Panc1 (cell line): ENCODE measurements around the gene INPP4B. TPM values are rescaled to one million over a fixed set of nuclear protein-coding genes. Genes with fewer than 3 reads are reported as not detected.

Source experiments
- ATAC-seq: fragments of 200-7000 bp; cut with Tn5 transposase; 2 replicates; pipeline ENCODE4 v1.9.1; 2020; ENCODE audit warnings: mild to moderate bottlenecking, moderate library complexity
- BruUV-seq: library from RNA; stranded (reverse); fragments of 400-500 nt; replicated peaks from 2 replicates; lab custom pipeline; 2021; lab: Mats Ljungman, UMichigan
- CTCF ChIA-PET: fragments of 300-600 bp; sonication (Branson Sonifier 250); formaldehyde crosslinking; loops from one replicate; lab custom pipeline; 2022; ENCODE audit warnings: antibody characterized with exemption; lab: Charles Lee
- POLR2A ChIA-PET: fragments of 300-600 bp; sonication (Branson Sonifier 250); formaldehyde crosslinking; loops from one replicate; lab custom pipeline; 2022; ENCODE audit warnings: antibody characterized with exemption; lab: Charles Lee
- DNase-seq: peaks from one replicate; pipeline ENCODE4 v3.0.0-alpha.2; 2010; ENCODE audit warnings: low read depth, low spot score
- H3K27ac ChIP-seq: 2 replicates; pipeline ENCODE4 v1.5.1; 2011; ENCODE audit warnings: mild to moderate bottlenecking, low read length, inconsistent platforms
- H3K27me3 ChIP-seq: fragments of 200-500 bp; sonication (Bioruptor generic); 2 replicates; pipeline ENCODE4 v1.6.0; 2014; ENCODE audit warnings: low read length, inconsistent platforms; ENCODE audit not compliant: control insufficient read depth, insufficient read depth
- H3K36me3 ChIP-seq: fragments of 200-500 bp; sonication (Bioruptor generic); 2 replicates; pipeline ENCODE4 v1.5.1; 2014; ENCODE audit warnings: inconsistent platforms, mild to moderate bottlenecking, low read length, moderate library complexity; ENCODE audit not compliant: control insufficient read depth, insufficient read depth
- H3K4me1 ChIP-seq: 2 replicates; pipeline ENCODE4 v1.5.1; 2011; ENCODE audit warnings: inconsistent platforms, mild to moderate bottlenecking, low read length, moderate library complexity; ENCODE audit not compliant: control insufficient read depth, insufficient read depth
- H3K4me3 ChIP-seq, 2 experiments: 2 replicates each; pipeline ENCODE4 v1.5.1; 2011 to 2012; ENCODE audit warnings: low read depth in 2 of 2, low read length in 2 of 2, mild to moderate bottlenecking in 2 of 2, inconsistent platforms in 1 of 2, moderate library complexity in 1 of 2
- H3K9me3 ChIP-seq: fragments of 200-500 bp; sonication (Bioruptor generic); 2 replicates; pipeline ENCODE4 v1.5.1; 2014; ENCODE audit warnings: low read depth, mild to moderate bottlenecking, inconsistent platforms, low read length, moderate library complexity; ENCODE audit not compliant: control insufficient read depth, insufficient read depth
- CTCF ChIP-seq: fragments of 450-650 bp; IDR thresholded peaks from 2 replicates; pipeline ENCODE4 v1.5.1; 2017; ENCODE audit warnings: mild to moderate bottlenecking
- POLR2AphosphoS5 ChIP-seq: IDR thresholded peaks from 2 replicates; pipeline ENCODE4 v1.6.1; 2012; ENCODE audit warnings: mild to moderate bottlenecking, low read depth, low read length, moderate library complexity
- REST ChIP-seq, 2 experiments: IDR thresholded peaks; 2 replicates each; pipeline ENCODE4 v1.6.1; 2011 to 2012; ENCODE audit warnings: low read depth in 2 of 2, control low read depth in 1 of 2, low read length in 1 of 2, mild to moderate bottlenecking in 1 of 2, moderate library complexity in 1 of 2; ENCODE audit not compliant: insufficient read depth in 1 of 2
- SIN3A ChIP-seq: IDR thresholded peaks from 2 replicates; pipeline ENCODE4 v1.6.1; 2012; ENCODE audit warnings: low read depth, mild to moderate bottlenecking, low read length, moderate library complexity, borderline replicate concordance; ENCODE audit not compliant: insufficient read depth
- TCF7L2 ChIP-seq: IDR thresholded peaks from 2 replicates; pipeline ENCODE4 v1.6.1; 2011; ENCODE audit warnings: mild to moderate bottlenecking, low read depth, low read length, inconsistent platforms
- in situ Hi-C: cut with HindIII; loops from 2 replicates; pipeline ENCODE4 v1.10.0; 2016; ENCODE audit warnings: low sequenced_read_pairs, low pct_unique_long_range_greater_than_20kb
- intact Hi-C: fragments of 100-400 bp; cut with micrococcal nuclease; formaldehyde crosslinking; loops from one replicate; pipeline ENCODE4 v1.10.0; 2022; ENCODE audit not compliant: unreplicated experiment
- total RNA-seq: library from RNA; stranded (reverse); gene quantifications from one replicate; pipeline ENCODE4 v1.2.1, GENCODE V29; 2021; ENCODE audit not compliant: unreplicated experiment

The INPP4B gene
- total RNA-seq, 1 experiment from 2014 or later, result 4.5 TPM

GRCh38 chr4:142844782-142845181, 1.3 kb downstream of the INPP4B start:
- in situ Hi-C loops (no loop called here), intact Hi-C loops (loop anchor here (10.0 kb wide), 1 partner anchor 360 kb away; no protein-coding TSS in a partner anchor)
- Histone ChIP-seq H3K9me3 (no peaks in the 10 kb centered on the region), H3K36me3 (no peaks in the 10 kb centered on the region; the same call in 1 of the 2 replicates), H3K4me3 (peak overlapping the region in 1 of 2 experiments; percentile 52; a peak in 2 of 4 replicates), H3K27me3 (no peaks in the 10 kb centered on the region), H3K27ac (no peak overlapping the region), H3K4me1 (no peaks in the 10 kb centered on the region)
- ChIA-PET POLR2A (no interaction called here), CTCF (no interaction called here)
- no peak for DNase-seq
- no peak for ATAC-seq
- TF ChIP-seq SIN3A, result no peak
- TF ChIP-seq REST (IDR thresholded peaks at IDR 0.05; ENCODE audit: insufficient read depth in 1 of 2, low read depth in 2 of 2, low read length in 1 of 2), result no peak
- TF ChIP-seq POLR2AphosphoS5, result no peak
- no peak for TF ChIP-seq TCF7L2
- TF ChIP-seq CTCF, result no peak
- BruUV-seq, result no TSS peak

DNA sequence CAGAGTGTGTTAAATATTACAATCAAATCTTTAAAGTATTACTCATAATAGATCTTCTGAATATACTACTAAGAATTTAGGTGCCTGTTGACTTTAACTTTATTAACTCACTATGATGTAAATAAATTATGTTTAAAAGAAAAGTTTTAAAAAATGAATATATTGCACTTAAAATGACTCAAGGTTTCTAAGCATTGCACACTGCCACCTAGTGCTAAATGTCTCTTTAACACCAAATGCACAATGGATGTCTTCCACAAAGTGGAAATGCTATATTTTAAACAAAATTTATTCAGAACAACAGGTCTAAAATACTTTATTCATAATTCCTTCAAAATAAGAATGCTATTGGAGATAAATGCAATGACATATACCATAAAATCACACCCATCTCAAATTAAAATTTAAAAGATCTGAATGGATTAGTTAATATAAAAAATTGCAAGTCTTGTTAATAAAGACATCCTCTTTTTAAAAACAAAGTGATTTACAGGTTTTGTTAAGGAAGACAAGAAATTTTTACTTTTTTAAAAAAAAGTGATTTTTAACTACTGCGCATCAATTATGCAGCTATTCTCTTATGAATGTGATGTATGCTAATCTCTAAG, 5.5 kb downstream of the INPP4B start:
- POLR2A ChIA-PET, result no interaction called here
- ATAC-seq, result no peak
- TF ChIP-seq CTCF (peak; percentile 41; the same call in 1 of the 2 replicates), TCF7L2 (no peak)
- Histone ChIP-seq H3K4me1 (no peaks in the 10 kb centered on the region), H3K9me3 (no peaks in the 10 kb centered on the region), H3K4me3 (no peak overlapping the region), H3K36me3 (no peaks in the 10 kb centered on the region), H3K27me3 (no peaks in the 10 kb centered on the region), H3K27ac (no peak overlapping the region)
- CTCF ChIA-PET, result no interaction called here
- BruUV-seq, result no TSS peak
- in situ Hi-C loops, result no loop called here
- DNase-seq, result no peak
- intact Hi-C loops, result loop anchor here (10.0 kb wide), 1 partner anchor 356 kb away; no protein-coding TSS in a partner anchor
